H1 (cell line): ENCODE measurements around the gene PTPN13. TPM values are rescaled to one million over a fixed set of nuclear protein-coding genes. Genes with fewer than 3 reads are reported as not detected.

Experiments used
- CTCF ChIA-PET: fragments of 300-600 bp; sonication (Branson Sonifier 250); formaldehyde crosslinking; loops from one replicate; lab custom pipeline; 2021; ENCODE audit not compliant: partially characterized antibody; lab: Charles Lee
- POLR2A ChIA-PET: fragments of 300-600 bp; sonication (Branson Sonifier 250); formaldehyde crosslinking; loops from one replicate; lab custom pipeline; 2021; ENCODE audit warnings: inconsistent platforms; ENCODE audit not compliant: partially characterized antibody; lab: Charles Lee
- DNase-seq, 2 experiments: peaks; one replicate each; pipeline versions ENCODE4 v3.0.0 to v3.0.0-alpha.2; 2010 to 2022; ENCODE audit warnings: low spot score in 2 of 2, low read depth in 1 of 2, mixed read lengths in 1 of 2
- FAIRE-seq: peaks from 2 replicates; lab custom pipeline; 2011; peaks lifted over from hg19 to GRCh38; lab: Jason Lieb, UNC
- H2AFZ ChIP-seq: 2 replicates; pipeline ENCODE4 v1.8.1; 2012; ENCODE audit warnings: low read length, inconsistent platforms
- H2AK5ac ChIP-seq: 2 replicates; pipeline ENCODE4 v1.6.1; 2013; ENCODE audit warnings: low read depth, low read length
- H2BK120ac ChIP-seq: replicated peaks from 2 replicates; pipeline ENCODE3; 2013; ENCODE audit warnings: low read depth, low read length, inconsistent platforms
- H2BK12ac ChIP-seq: 2 replicates; pipeline ENCODE4 v1.6.1; 2013; ENCODE audit warnings: low read depth, low read length
- H2BK15ac ChIP-seq: 2 replicates; pipeline ENCODE4 v1.6.1; 2013; ENCODE audit warnings: low read length
- H2BK20ac ChIP-seq: 2 replicates; pipeline ENCODE4 v1.6.1; 2013; ENCODE audit warnings: low read length
- H2BK5ac ChIP-seq: 2 replicates; pipeline ENCODE4 v1.6.1; 2013; ENCODE audit warnings: low read depth, low read length
- H3K14ac ChIP-seq: 2 replicates; pipeline ENCODE4 v1.6.1; 2013; ENCODE audit warnings: inconsistent platforms; ENCODE audit not compliant: insufficient read length
- H3K18ac ChIP-seq: 2 replicates; pipeline ENCODE4 v1.6.1; 2013; ENCODE audit warnings: low read length; ENCODE audit errors: extremely low read depth
- H3K23ac ChIP-seq: 2 replicates; pipeline ENCODE4 v1.6.1; 2013; ENCODE audit warnings: inconsistent platforms; ENCODE audit not compliant: insufficient read length
- H3K23me2 ChIP-seq: 2 replicates; pipeline ENCODE4 v1.6.1; 2013; ENCODE audit warnings: low read depth, low read length
- H3K27ac ChIP-seq: 2 replicates; pipeline ENCODE4 v1.6.1; 2011; ENCODE audit warnings: low read depth, low read length, inconsistent platforms
- H3K27me3 ChIP-seq, 4 experiments: replicated peaks in 1 of 4; 1 replicate in 1 of 4; 2 replicates in 3 of 4; pipeline versions ENCODE4 v1.6.1 to v1.8.1; 2011 to 2013; ENCODE audit warnings: low read length in 3 of 4, mild to moderate bottlenecking in 3 of 4, inconsistent platforms in 2 of 4, mixed read lengths in 2 of 4, moderate library complexity in 1 of 4; ENCODE audit not compliant: control insufficient read depth in 3 of 4, insufficient read depth in 3 of 4; ENCODE audit errors: extremely low read depth in 1 of 4
- H3K36me3 ChIP-seq, 4 experiments: 2 replicates each; pipeline versions ENCODE4 v1.6.1 to v1.8.1; 2011 to 2013; ENCODE audit warnings: mild to moderate bottlenecking in 4 of 4, low read length in 3 of 4, moderate library complexity in 2 of 4, control low read depth in 1 of 4, inconsistent platforms in 1 of 4; ENCODE audit not compliant: insufficient read depth in 4 of 4, control insufficient read depth in 2 of 4
- H3K4ac ChIP-seq: replicated peaks from 2 replicates; pipeline ENCODE3; 2013; ENCODE audit warnings: low read length, low read depth, mixed read lengths, inconsistent platforms; ENCODE audit not compliant: insufficient read length
- H3K4me1 ChIP-seq, 4 experiments: replicated peaks in 1 of 4; 1 replicate in 1 of 4; 2 replicates in 3 of 4; pipeline versions ENCODE4 v1.6.1 to v1.8.1; 2011 to 2013; ENCODE audit warnings: low read length in 3 of 4, inconsistent platforms in 2 of 4, mixed read lengths in 1 of 4; ENCODE audit not compliant: insufficient read depth in 4 of 4, control insufficient read depth in 3 of 4
- H3K4me2 ChIP-seq, 2 experiments: 2 replicates each; pipeline versions ENCODE4 v1.6.1 to v1.8.1; 2011 to 2013; ENCODE audit warnings: low read depth in 2 of 2, low read length in 2 of 2, control low read depth in 1 of 2, inconsistent platforms in 1 of 2, mild to moderate bottlenecking in 1 of 2; ENCODE audit not compliant: insufficient read depth in 1 of 2
- H3K4me3 ChIP-seq, 4 experiments: fragments of 200-600, 300-600 bp in 1 of 4; sonication (generic), shearing (Covaris generic), sonication (Bioruptor Twin) in 1 of 4; 2 replicates each; pipeline versions ENCODE4 v1.5.1 to v1.8.1; 2011 to 2016; ENCODE audit warnings: low read length in 4 of 4, low read depth in 3 of 4, control low read depth in 2 of 4, inconsistent platforms in 2 of 4, mild to moderate bottlenecking in 2 of 4, mixed read lengths in 1 of 4, moderate library complexity in 1 of 4; ENCODE audit not compliant: insufficient read depth in 2 of 4; ENCODE audit errors: extremely low read depth in 1 of 4
- H3K56ac ChIP-seq: replicated peaks from 2 replicates; pipeline ENCODE3; 2013; ENCODE audit warnings: low read depth, mild to moderate bottlenecking, mixed read lengths, low read length, inconsistent platforms; ENCODE audit not compliant: insufficient read length
- H3K79me1 ChIP-seq: 2 replicates; pipeline ENCODE4 v1.6.1; 2013; ENCODE audit warnings: low read depth, low read length, control low read depth
- H3K79me2 ChIP-seq, 2 experiments: 2 replicates each; pipeline versions ENCODE4 v1.6.1 to v1.8.1; 2012 to 2013; ENCODE audit warnings: low read length in 2 of 2, mild to moderate bottlenecking in 2 of 2, inconsistent platforms in 1 of 2; ENCODE audit not compliant: insufficient read depth in 2 of 2, control insufficient read depth in 1 of 2
- H3K9ac ChIP-seq, 4 experiments: replicated peaks in 1 of 4; 1 replicate in 1 of 4; 2 replicates in 3 of 4; pipeline versions ENCODE4 v1.6.1 to v1.8.1; 2011 to 2013; ENCODE audit warnings: low read depth in 3 of 4, low read length in 3 of 4, control low read depth in 2 of 4, mild to moderate bottlenecking in 2 of 4, moderate library complexity in 2 of 4, inconsistent platforms in 1 of 4; ENCODE audit errors: extremely low read depth in 1 of 4
- H3K9me3 ChIP-seq, 2 experiments: 2 replicates each; pipeline versions ENCODE4 v1.6.1 to v1.8.1; 2012 to 2013; ENCODE audit warnings: mild to moderate bottlenecking in 2 of 2, moderate library complexity in 2 of 2, control low read depth in 1 of 2, inconsistent platforms in 1 of 2, low read depth in 1 of 2, low read length in 1 of 2, mixed read lengths in 1 of 2; ENCODE audit not compliant: insufficient read depth in 2 of 2
- H4K20me1 ChIP-seq, 2 experiments: replicated peaks in 1 of 2; 2 replicates each; pipeline versions ENCODE3 to v1.8.1; 2011 to 2013; ENCODE audit warnings: inconsistent platforms in 2 of 2, low read length in 2 of 2, mild to moderate bottlenecking in 1 of 2; ENCODE audit not compliant: insufficient read depth in 2 of 2, control insufficient read depth in 1 of 2
- H4K5ac ChIP-seq: 2 replicates; pipeline ENCODE4 v1.6.1; 2013; ENCODE audit warnings: low read length, low read depth, mixed read lengths, inconsistent platforms; ENCODE audit not compliant: insufficient read length
- H4K8ac ChIP-seq: 2 replicates; pipeline ENCODE4 v1.8.0; 2013; ENCODE audit warnings: mild to moderate bottlenecking, moderate library complexity, low read length, inconsistent platforms; ENCODE audit not compliant: insufficient read depth; ENCODE audit errors: extremely low read depth
- H4K91ac ChIP-seq: replicated peaks from 2 replicates; pipeline ENCODE3; 2013; ENCODE audit warnings: low read length, mixed read lengths, inconsistent platforms; ENCODE audit not compliant: insufficient read length
- ATF3 ChIP-seq: IDR thresholded peaks from 2 replicates; pipeline ENCODE4 v1.6.1; 2011; ENCODE audit warnings: low read depth, mild to moderate bottlenecking, low read length; ENCODE audit not compliant: insufficient read depth
- BRCA1 ChIP-seq: IDR thresholded peaks from 2 replicates; pipeline ENCODE4 v1.6.1; 2012; ENCODE audit warnings: low read depth, low read length, improper control_type of control experiment
- CHD1 ChIP-seq: IDR thresholded peaks from 2 replicates; pipeline ENCODE4 v1.6.1; 2012; ENCODE audit warnings: low read depth, low read length, improper control_type of control experiment
- EGR1 ChIP-seq: IDR thresholded peaks from 2 replicates; pipeline ENCODE4 v1.6.1; 2011; ENCODE audit warnings: low read depth, low read length, borderline replicate concordance
- MAFK ChIP-seq: IDR thresholded peaks from 2 replicates; pipeline ENCODE4 v1.6.1; 2012; ENCODE audit warnings: low read depth, mild to moderate bottlenecking, improper control_type of control experiment, low read length
- MAX ChIP-seq: IDR thresholded peaks from 2 replicates; pipeline ENCODE4 v1.6.1; 2012; ENCODE audit warnings: inconsistent platforms
- NRF1 ChIP-seq: IDR thresholded peaks from 2 replicates; pipeline ENCODE4 v1.6.1; 2011; ENCODE audit warnings: mild to moderate bottlenecking, low read depth, low read length, improper control_type of control experiment
- RFX5 ChIP-seq: IDR thresholded peaks from 2 replicates; pipeline ENCODE4 v1.6.1; 2011; ENCODE audit warnings: low read depth, low read length, improper control_type of control experiment, borderline replicate concordance
- RNF2 ChIP-seq: fragments of 200-900, 300-1000 bp; sonication (generic); IDR thresholded peaks from 2 replicates; pipeline ENCODE4 v1.7.1; 2016; ENCODE audit warnings: borderline replicate concordance, low read depth, mild to moderate bottlenecking, antibody characterized with exemption, low read length; ENCODE audit not compliant: poor library complexity, severe bottlenecking; ENCODE audit errors: missing control alignments
- SUZ12 ChIP-seq: fragments of 200-600 bp; sonication (generic); IDR thresholded peaks from 2 replicates; pipeline ENCODE4 v1.6.1; 2012; ENCODE audit warnings: mild to moderate bottlenecking, inconsistent platforms, low read length, moderate library complexity, mixed read lengths
- TCF12 ChIP-seq: IDR thresholded peaks from 2 replicates; pipeline ENCODE4 v1.6.1; 2011; ENCODE audit warnings: low read depth, mild to moderate bottlenecking, low read length
- TEAD4 ChIP-seq: IDR thresholded peaks from 2 replicates; pipeline ENCODE4 v1.6.1; 2012; ENCODE audit warnings: low read depth, low read length, inconsistent platforms, mixed read lengths
- YY1 ChIP-seq: IDR thresholded peaks from 2 replicates; pipeline ENCODE4 v1.6.1; 2011; ENCODE audit warnings: low read depth, mild to moderate bottlenecking, low read length
- WGBS, 2 experiments: shearing (Covaris generic) in 1 of 2; methylation state at CpG; one replicate each; pipeline versions ENCODE4 v1.1.6 to v1.1.7; 2013 to 2015; ENCODE audit warnings: low lambda C conversion rate in 2 of 2, mixed read lengths in 2 of 2, inconsistent platforms in 1 of 2, low coverage in 1 of 2, missing lambda C conversion rate in 1 of 2; ENCODE audit not compliant: insufficient replicate concordance in 2 of 2, insufficient coverage in 1 of 2, insufficient read length in 1 of 2; ENCODE audit errors: extremely low coverage in 1 of 2, missing lambda C conversion rate in 1 of 2; 5-methylcytosine and 5-hydroxymethylcytosine counted together
- polyA plus RNA-seq, 7 experiments: library from polyadenylated mRNA; depleted of rRNA in 3 of 7; stranded (reverse) in 5 of 7; unstranded in 2 of 7; fragments of >200 nt in 5 of 7; fragments of 200-250 nt in 2 of 7; gene quantifications; 1 replicate in 5 of 7; 2 replicates in 1 of 7; 4 replicates in 1 of 7; pipeline versions ENCODE4 v1.2.1 to v1.2.3, GENCODE V29; 2011 to 2013; ENCODE audit warnings: missing spikeins in 2 of 7, mixed read lengths in 2 of 7
- total RNA-seq: library from RNA; stranded (reverse); fragmentation: NEBNext Ultra II Directional; extraction: Animal tissue kit (Norgen Biotek cat#: 25700); gene quantifications from 2 replicates; pipeline ENCODE4 v1.2.1, GENCODE V29; 2021

PTPN13 gene
- total and polyA plus RNA-seq, 2 of the 8 experiments (the other 6 are each of a cell fraction or from before 2014, with no cell fraction given) = 12.7 to 57.9 TPM

GRCh38 chr4:86818211-86818610 lies 224.1 kb downstream of the PTPN13 start:
- Histone ChIP-seq H4K8ac (no peak overlapping the region), H2BK15ac (no peak overlapping the region), H3K79me1 (no peaks in the 10 kb centered on the region), H3K79me2 (no peaks in the 10 kb centered on the region), H3K4me1 (peaks cover 0 to 3% (median 0%) of the 10 kb centered on the region in 4 experiments; a peak in 1 of 7 replicates), H3K4me3 (no peak overlapping the region), H4K91ac (no peak overlapping the region), H3K4ac (no peak overlapping the region), H2BK120ac (no peak overlapping the region), H3K18ac (no peak overlapping the region), H3K27me3 (no peaks in the 10 kb centered on the region), H4K5ac (no peak overlapping the region), H3K56ac (no peak overlapping the region), H4K20me1 (no peaks in the 10 kb centered on the region), H2BK20ac (no peak overlapping the region), H3K23ac (no peak overlapping the region), H2AK5ac (no peak overlapping the region), H3K9me3 (no peaks in the 10 kb centered on the region), H3K27ac (no peak overlapping the region), H3K9ac (no peak overlapping the region), H3K23me2 (no peaks in the 10 kb centered on the region), H3K36me3 (peaks cover 0 to 22% (median 10%) of the 10 kb centered on the region in 4 experiments; a peak in 6 of 8 replicates), H2AFZ (no peak overlapping the region), H2BK12ac (no peak overlapping the region), H2BK5ac (no peak overlapping the region), H3K14ac (no peak overlapping the region), H3K4me2 (no peak overlapping the region)
- FAIRE-seq = no peak
- ChIA-PET POLR2A (interaction anchor here (0.6 to 0.7 kb wide), 2 partner anchors 225 to 243 kb away, joined by 3 to 4 read pairs; no protein-coding TSS in a partner anchor), CTCF (interaction anchor here (0.9 to 4.9 kb wide), 11 partner anchors 9 to 332 kb away, joined by 3 to 20 read pairs (median 4); no protein-coding TSS in a partner anchor)
- no peak for DNase-seq
- no peak for TF ChIP-seq SUZ12
- TF ChIP-seq CHD1 = no peak
- TF ChIP-seq TEAD4 = no peak
- TF ChIP-seq RFX5 = no peak
- no peak for TF ChIP-seq MAX
- no peak for TF ChIP-seq NRF1
- no peak for TF ChIP-seq BRCA1
- no peak for TF ChIP-seq EGR1
- no peak for TF ChIP-seq ATF3
- no peak for TF ChIP-seq MAFK
- TF ChIP-seq RNF2 = no peak
- no peak for TF ChIP-seq TCF12
- TF ChIP-seq YY1 = no peak
- 90% methylated on average over 2 of the region's 2 CpGs; no CpG with 5 or more reads in 1 of the 2 experiments for WGBS, 2 experiments
